K562 (cell line): ENCODE data around the gene CPOX. TPM values are rescaled to one million over a fixed set of nuclear protein-coding genes. Genes with fewer than 3 reads are reported as not detected.

Experiments
- ATAC-seq: fragments of 200-7000 bp; cut with Tn5 transposase; 3 replicates; pipeline ENCODE4 v1.9.1; 2020; ENCODE audit warnings: moderate library complexity
- Bru-seq: library from RNA; stranded (reverse); fragments of 400-500 nt; gene quantifications from one replicate; lab custom pipeline; 2021; lab: Mats Ljungman, UMichigan
- BruChase-seq, 2 experiments: library from RNA; stranded (reverse); fragments of 400-500 nt; gene quantifications; one replicate each; lab custom pipeline; 2021; lab: Mats Ljungman, UMichigan
- BruUV-seq: library from RNA; stranded (reverse); fragments of 400-500 nt; replicated peaks from 2 replicates; lab custom pipeline; 2021; lab: Mats Ljungman, UMichigan
- CTCF ChIA-PET: fragments of 300-600 bp; formaldehyde crosslinking; extraction: SDS; loops from one replicate; lab custom pipeline; 2021; ENCODE audit warnings: low intra/inter-chr PET ratio; lab: Yijun Ruan, JAX
- POLR2A ChIA-PET: fragments of 300-600, 350-650 bp; sonication (Branson Sonifier 250); formaldehyde crosslinking; extraction: SDS; loops from one replicate; lab custom pipeline; 2021; ENCODE audit warnings: antibody characterized with exemption, inconsistent platforms; lab: Yijun Ruan, JAX
- DNase-seq, 4 experiments: peaks; one replicate each; pipeline versions ENCODE4 v3.0.0 to v3.0.0-alpha.2; 2011 to 2018; ENCODE audit warnings: low spot score in 3 of 4, mixed read lengths in 3 of 4; ENCODE audit errors: extremely low read depth in 1 of 4
- FAIRE-seq: peaks from 2 replicates; lab custom pipeline; 2011; peaks lifted over from hg19 to GRCh38; lab: Jason Lieb, UNC
- H2AFZ ChIP-seq: 2 replicates; pipeline ENCODE4 v1.6.0; 2011; ENCODE audit warnings: low read depth, low read length, control low read depth, inconsistent platforms
- H3K27ac ChIP-seq: fragments of 200-600 bp; 3 replicates; pipeline ENCODE4 v1.8.0; 2011; ENCODE audit warnings: low read depth, mild to moderate bottlenecking, control low read depth, inconsistent platforms, low read length, moderate library complexity, mixed read lengths; ENCODE audit errors: extremely low read depth
- H3K27me3 ChIP-seq, 2 experiments: fragments of 300-600 bp in 1 of 2; 2 replicates in 1 of 2; 3 replicates in 1 of 2; pipeline versions ENCODE4 v1.6.0 to v1.8.0; 2011; ENCODE audit warnings: inconsistent platforms in 2 of 2, low read length in 2 of 2, mild to moderate bottlenecking in 1 of 2, mixed read lengths in 1 of 2, moderate library complexity in 1 of 2; ENCODE audit not compliant: control insufficient read depth in 2 of 2, insufficient read depth in 2 of 2
- H3K36me3 ChIP-seq: fragments of 300-600 bp; 3 replicates; pipeline ENCODE4 v1.8.0; 2011; ENCODE audit warnings: mild to moderate bottlenecking, low read length, inconsistent platforms; ENCODE audit not compliant: control insufficient read depth, insufficient read depth
- H3K4me1 ChIP-seq, 2 experiments: fragments of 200-600 bp in 1 of 2; replicated peaks in 1 of 2; 2 replicates in 1 of 2; 3 replicates in 1 of 2; pipeline versions ENCODE4 v1.5.1 to v1.8.0; 2011; ENCODE audit warnings: inconsistent platforms in 2 of 2, low read length in 2 of 2, mild to moderate bottlenecking in 1 of 2, mixed read lengths in 1 of 2, moderate library complexity in 1 of 2; ENCODE audit not compliant: control insufficient read depth in 2 of 2, insufficient read depth in 2 of 2
- H3K4me2 ChIP-seq: 2 replicates; pipeline ENCODE4 v1.6.1; 2011; ENCODE audit warnings: low read length, control low read depth, inconsistent platforms, mixed read lengths; ENCODE audit not compliant: insufficient read depth
- H3K4me3 ChIP-seq: fragments of 200-600 bp; sonication (generic), shearing (Covaris generic); 2 replicates; pipeline ENCODE4 v1.5.1; 2016; ENCODE audit warnings: control low read depth, inconsistent platforms
- H3K79me2 ChIP-seq: fragments of 200-600 bp; 3 replicates; pipeline ENCODE4 v1.8.0; 2011; ENCODE audit warnings: low read length, inconsistent platforms; ENCODE audit not compliant: control insufficient read depth, insufficient read depth
- H3K9ac ChIP-seq, 2 experiments: 2 replicates each; pipeline versions ENCODE4 v1.6.0 to v1.6.1; 2011; ENCODE audit warnings: low read depth in 2 of 2, low read length in 2 of 2, control low read depth in 1 of 2, inconsistent platforms in 1 of 2, mild to moderate bottlenecking in 1 of 2, mixed read lengths in 1 of 2; ENCODE audit not compliant: insufficient read depth in 1 of 2
- H3K9me1 ChIP-seq: one replicate; pipeline ENCODE4 v1.6.0; 2011; ENCODE audit warnings: inconsistent platforms, mild to moderate bottlenecking, low read length, moderate library complexity; ENCODE audit not compliant: control insufficient read depth, insufficient read depth
- H3K9me3 ChIP-seq: replicated peaks from 2 replicates; pipeline ENCODE4 v1.5.1; 2011; ENCODE audit warnings: low read depth, low read length, inconsistent platforms; ENCODE audit not compliant: control insufficient read depth, insufficient read depth
- H4K20me1 ChIP-seq: replicated peaks from 2 replicates; pipeline ENCODE4 v1.6.1; 2011; ENCODE audit warnings: low read length, inconsistent platforms, mixed read lengths; ENCODE audit not compliant: control insufficient read depth, insufficient read depth
- BMI1 ChIP-seq: fragments of 150-350 bp; IDR thresholded peaks from 2 replicates; pipeline ENCODE4 v1.6.1; 2014; ENCODE audit warnings: low read length
- E2F6 ChIP-seq, 2 experiments: IDR thresholded peaks; 2 replicates each; pipeline ENCODE4 v1.6.1; 2011; ENCODE audit warnings: borderline replicate concordance in 1 of 2, control low read depth in 1 of 2, low read depth in 1 of 2, low read length in 1 of 2, mild to moderate bottlenecking in 1 of 2, mixed read lengths in 1 of 2, moderate library complexity in 1 of 2; ENCODE audit not compliant: insufficient read depth in 1 of 2, insufficient read length in 1 of 2, poor library complexity in 1 of 2, severe bottlenecking in 1 of 2; ENCODE audit errors: extremely low read depth in 1 of 2
- FOXA3 ChIP-seq, 2 experiments: fragments of 450-650 bp in 1 of 2; sonication (generic) in 1 of 2; formaldehyde crosslinking; IDR thresholded peaks in 1 of 2; conservative IDR thresholded peaks in 1 of 2; 2 replicates each; pipeline versions ENCODE4 v1.4.0 to v1.8.0; 2020 to 2022; ENCODE audit warnings: mild to moderate bottlenecking in 2 of 2, missing genetic modification reagents in 1 of 2
- SMARCB1 ChIP-seq: IDR thresholded peaks from 2 replicates; pipeline ENCODE4 v1.6.1; 2011; ENCODE audit warnings: improper control_type of control experiment, low read depth; ENCODE audit not compliant: insufficient read length
- TBL1XR1 ChIP-seq, 2 experiments: IDR thresholded peaks; 2 replicates each; pipeline ENCODE4 v1.6.1; 2012; ENCODE audit warnings: improper control_type of control experiment in 2 of 2, low read length in 2 of 2, mild to moderate bottlenecking in 1 of 2
- ZBTB11 ChIP-seq, 3 experiments: fragments of 200-800 bp in 1 of 3; fragments of 250-450 bp in 1 of 3; fragments of 450-650 bp in 1 of 3; sonication (Bioruptor Pico) in 1 of 3; sonication (Bioruptor generic) in 1 of 3; formaldehyde crosslinking in 1 of 3; IDR thresholded peaks; 2 replicates each; pipeline versions ENCODE4 v1.6.1 to v1.8.0; 2016 to 2022; ENCODE audit warnings: mild to moderate bottlenecking in 2 of 3, missing genetic modification characterization in 2 of 3, missing compliant biosample characterization in 1 of 3, moderate library complexity in 1 of 3
- ZFX ChIP-seq: sonication (generic); formaldehyde crosslinking; IDR thresholded peaks from 2 replicates; pipeline ENCODE4 v1.8.0; 2022; ENCODE audit warnings: mild to moderate bottlenecking, missing genetic modification reagents, moderate library complexity
- WGBS: fragments of 100-300 bp; shearing (Covaris generic); methylation state at CpG from one replicate; pipeline ENCODE4 v1.1.6; 2016; ENCODE audit warnings: low coverage, mixed read lengths; ENCODE audit not compliant: insufficient coverage; ENCODE audit errors: missing lambda C conversion rate; 5-methylcytosine and 5-hydroxymethylcytosine counted together
- in situ Hi-C: fragments of 300-500 bp; cut with MboI; formaldehyde crosslinking; loops from 4 replicates; pipeline ENCODE4 v1.15.0; 2018; ENCODE audit warnings: inconsistent platforms, mixed read lengths
- intact Hi-C: fragments of 100-400 bp; cut with micrococcal nuclease; formaldehyde crosslinking; loops from 2 replicates; pipeline ENCODE4 v1.14.2; 2022
- long read RNA-seq, 3 experiments: library from polyadenylated mRNA in 2 of 3; library from RNA in 1 of 3; unstranded in 2 of 3; stranded (forward) in 1 of 3; transcript quantifications; one replicate each; pipeline ENCODE4 v2.0.0, GENCODE V29; 2019 to 2022
- polyA minus RNA-seq, 3 experiments: library from RNA; depleted of rRNA, polyadenylated mRNA; stranded (reverse); fragments of >200 nt; gene quantifications; 2 replicates each; pipeline ENCODE4 v1.2.3, GENCODE V29; 2011
- polyA plus RNA-seq, 8 experiments: library from polyadenylated mRNA; depleted of rRNA in 4 of 8; stranded (reverse) in 5 of 8; unstranded in 3 of 8; fragments of >200 nt; fragmentation: Nextera tagmentation in 2 of 8; fragmentation: Illumina TruSeq in 1 of 8; extraction: Ambion mirVana in 2 of 8; extraction: Trizol in 1 of 8; gene quantifications; 2 replicates each; pipeline versions ENCODE4 v1.2.1 to v1.2.3, GENCODE V29; 2011 to 2014; ENCODE audit warnings: inconsistent platforms in 1 of 8, missing spikeins in 1 of 8
- total RNA-seq, 7 experiments: library from RNA; depleted of rRNA in 6 of 7; stranded (reverse); fragments of >200 nt in 6 of 7; fragmentation: Illumina TruSeq in 2 of 7; extraction: Trizol in 2 of 7; gene quantifications; 2 replicates each; pipeline versions ENCODE4 v1.2.1 to v1.2.3, GENCODE V29; 2011 to 2021; ENCODE audit warnings: low replicate concordance in 1 of 7

Gene CPOX
- total RNA-seq (2011; cell fraction: chromatin; rRNA removed; ENCODE audit: low replicate concordance): 66.8 and 112 TPM in 2 replicates
- total RNA-seq (2011; cell fraction: nucleolus; rRNA removed): 37.4 and 46.7 TPM in 2 replicates
- total RNA-seq (2011; cell fraction: nucleoplasm; rRNA removed): 59.3 and 65.6 TPM in 2 replicates
- total RNA-seq (2014; rRNA removed) (42.4 and 43.8 TPM in 2 replicates), total RNA-seq (2014; rRNA removed; fragmentation: Illumina TruSeq; extraction: Trizol) (24.8 and 28.4 TPM in 2 replicates), total RNA-seq (2015; rRNA removed; fragmentation: Illumina TruSeq; extraction: Trizol) (17.7 and 18.9 TPM in 2 replicates), total RNA-seq (2021) (28.4 and 31.4 TPM in 2 replicates), polyA plus RNA-seq (2011; rRNA removed) (76.7 and 82.1 TPM in 2 replicates), polyA plus RNA-seq (2014; fragmentation: Illumina TruSeq; extraction: Trizol) (20.7 and 25.7 TPM in 2 replicates), polyA plus RNA-seq (2014; fragmentation: Nextera tagmentation; extraction: Ambion mirVana) (10 to 100 TPM; 14.6 to 17.4 TPM), polyA plus RNA-seq (2014; rRNA removed) (23.0 and 28.6 TPM in 2 replicates), polyA minus RNA-seq (2011; rRNA and poly(A)+ RNA removed) (54.0 and 58.4 TPM in 2 replicates), Bru-seq, nascent RNA (percentile 73 among the genes with signal in this experiment), BruChase-seq, experiment 1, labeled RNA remaining after a 2-hour chase (percentile 78 among the genes with signal in this experiment), BruChase-seq, experiment 2, labeled RNA remaining after a 6-hour chase (percentile 84 among the genes with signal in this experiment)
- 46.4 and 49.0 TPM in 2 replicates for polyA plus RNA-seq (2011; cell fraction: cytosol; rRNA removed)
- 122 and 125 TPM in 2 replicates for polyA plus RNA-seq (2011; cell fraction: nucleus; rRNA removed)
- polyA plus RNA-seq (2012): 31.4 and 34.0 TPM in 2 replicates
- polyA minus RNA-seq (2011; cell fraction: cytosol; rRNA and poly(A)+ RNA removed): 27.6 and 36.0 TPM in 2 replicates
- 38.9 and 49.3 TPM in 2 replicates for polyA minus RNA-seq (2011; cell fraction: nucleus; rRNA and poly(A)+ RNA removed)
- long read RNA-seq, experiment 1, transcript CPOX-201 (7 exons, 2,821 nt): major isoform, 228 of 249 reads
- long read RNA-seq, experiment 1, partial matches to known transcripts: 10 of 249 reads
- long read RNA-seq, experiment 1, other reads (novel, unspliced or antisense): 11 of 249 reads
- long read RNA-seq, experiment 2, transcript CPOX-201 (7 exons, 2,821 nt): major isoform, 9 of 16 reads
- long read RNA-seq, experiment 2, partial matches to known transcripts: 3 of 16 reads
- long read RNA-seq, experiment 2, other reads (novel, unspliced or antisense): 4 of 16 reads
- long read RNA-seq, experiment 3, transcript CPOX-201 (7 exons, 2,821 nt): major isoform, 5 of 10 reads
- long read RNA-seq, experiment 3, partial matches to known transcripts: 2 of 10 reads
- long read RNA-seq, experiment 3, other reads (novel, unspliced or antisense): 3 of 10 reads

- H3K27me3 ChIP-seq: no peaks in the 10 kb centered on the region
- H3K4me2 ChIP-seq: peak within 1 kb of the TSS; percentile 87
- intact Hi-C loops (loop anchor here (1.0 to 10.0 kb wide), 3 partner anchors 8 to 558 kb away; partner anchors contain the start of genes CLDND1 and GABRR3), in situ Hi-C loops (no loop called here)
- H3K79me2 ChIP-seq: peaks cover 48% of the 10 kb centered on the region
- ATAC-seq: peak; percentile 98
- 0% methylated on average over 39 of the region's 84 CpGs for WGBS
- peak within 1 kb of the TSS; percentile 84 for H3K27ac ChIP-seq
- POLR2A ChIA-PET: interaction anchor here (0.6 to 1.0 kb wide), 4 partner anchors 9 to 81 kb away, joined by 3 to 8 read pairs (median 4); no protein-coding TSS in a partner anchor
- no peaks in the 10 kb centered on the region for H3K9me1 ChIP-seq
- H3K9ac ChIP-seq: peak within 1 kb of the TSS; percentile 72 to 93
- FAIRE-seq: peak; percentile 93
- H3K36me3 ChIP-seq: peaks cover 30% of the 10 kb centered on the region
- H4K20me1 ChIP-seq: no peaks in the 10 kb centered on the region
- TSS peak; percentile 48 for BruUV-seq
- H3K9me3 ChIP-seq: no peaks in the 10 kb centered on the region; the same call in 1 of the 2 replicates
- DNase-seq: peak; percentile 74 to 95 (median 83)
- H3K4me3 ChIP-seq: peak within 1 kb of the TSS; percentile 83
- H2AFZ ChIP-seq: peak within 1 kb of the TSS; percentile 90
- CTCF ChIA-PET: interaction anchor here (0.6 kb wide), 1 partner anchor 299 kb away, joined by 3 read pairs; no protein-coding TSS in a partner anchor
- peaks cover 14 to 24% of the 10 kb centered on the region in 2 experiments; a peak in 4 of 5 replicates for H3K4me1 ChIP-seq
- TF ChIP-seq ZBTB11 (CRISPR knock-in tag; IDR thresholded peaks at IDR 0.05): peak in 1 of 3 experiments; percentile 83; a peak in 2 of 6 replicates
- peak; percentile 17 to 25 for TF ChIP-seq E2F6 (IDR thresholded peaks at IDR 0.05; ENCODE audit: borderline replicate concordance in 1 of 2, extremely low read depth in 1 of 2, insufficient read depth in 1 of 2, insufficient read length in 1 of 2, low read depth in 1 of 2, low read length in 1 of 2, poor library complexity in 1 of 2, severe bottlenecking in 1 of 2)
- TF ChIP-seq BMI1: no peak
- TF ChIP-seq FOXA3 (CRISPR knock-in tag; conservative IDR thresholded peaks at IDR 0.05 in 1 of 2, IDR thresholded peaks at IDR 0.05 in 1 of 2): peak; percentile 95 to 97
- TF ChIP-seq ZFX (CRISPR knock-in tag): peak; percentile 36; the same call in 1 of the 2 replicates
- no peak for TF ChIP-seq SMARCB1
- peak in 1 of 2 experiments; percentile 33; a peak in 1 of 4 replicates for TF ChIP-seq TBL1XR1 (IDR thresholded peaks at IDR 0.05; ENCODE audit: low read length in 2 of 2)
Measured at GRCh38 chr3:98593046-98593936, at the start of gene CPOX. Gene CPOX, minus strand, starts transcription at chr3:98593611. Its CDS starts 107 bp downstream, at chr3:98593504.
